Gastrocnemius medialis (tissue), 4 donors: ENCODE measurements around the gene RAET1L. TPM values are rescaled to one million over a fixed set of nuclear protein-coding genes. Genes with fewer than 3 reads are reported as not detected.
"Not testable (repeated sequence)": the region's sequence is repeated elsewhere in the genome, so short reads cannot be mapped to it uniquely, and the experiment has no call there.

Experiments
- ATAC-seq, 2 donors: fragments of 150-250 bp; one replicate each; pipeline ENCODE4 v1.9.1; 2016
- DNase-seq, 2 donors: peaks; one replicate each; pipeline ENCODE4 v3.0.0-alpha.2; 2019
- H3K27ac ChIP-seq, 4 donors: fragments of 200-600 bp; sonication (generic); 1 replicate in 1 of 4; 2 replicates in 3 of 4; pipeline ENCODE4 v1.5.1; 2016 to 2018; ENCODE audit warnings: mild to moderate bottlenecking in 2 of 4, moderate library complexity in 1 of 4
- H3K27me3 ChIP-seq, 3 donors: fragments of 200-600 bp; sonication (generic) in 2 of 3; 1 replicate in 1 of 3; 2 replicates in 2 of 3; pipeline versions ENCODE4 v1.5.1 to v1.6.0; 2016 to 2019; ENCODE audit warnings: mild to moderate bottlenecking in 1 of 3, moderate library complexity in 1 of 3
- H3K36me3 ChIP-seq, 2 donors: fragments of 200-600 bp; sonication (generic) in 1 of 2; one replicate each; pipeline ENCODE4 v1.5.1; 2017 to 2018
- H3K4me1 ChIP-seq, 2 donors: fragments of 200-600 bp; sonication (generic) in 1 of 2; one replicate each; pipeline ENCODE4 v1.5.1; 2016 to 2017; ENCODE audit warnings: mild to moderate bottlenecking in 2 of 2
- H3K4me3 ChIP-seq, 4 donors: fragments of 200-600 bp; sonication (generic) in 3 of 4; 1 replicate in 1 of 4; 2 replicates in 3 of 4; pipeline ENCODE4 v1.5.1; 2016 to 2019; ENCODE audit warnings: mild to moderate bottlenecking in 2 of 4
- H3K9me3 ChIP-seq, 3 donors: fragments of 200-600 bp; sonication (generic) in 2 of 3; 1 replicate in 1 of 3; 2 replicates in 2 of 3; pipeline ENCODE4 v1.5.1; 2016 to 2019
- POLR2A ChIP-seq, 2 donors: fragments of 450-650 bp; IDR thresholded peaks; one replicate each; pipeline ENCODE4 v1.6.1; 2017; ENCODE audit warnings: antibody characterized with exemption in 2 of 2, mild to moderate bottlenecking in 2 of 2, moderate library complexity in 2 of 2
- in situ Hi-C, 4 donors: fragments of 200-750 bp; cut with MboI; loops; one replicate each; pipeline versions ENCODE4 v1.15.0 to v1.8.0; 2017; ENCODE audit warnings: low sequenced_read_pairs in 4 of 4
- intact Hi-C: fragments of 100-400 bp; cut with DNase I; formaldehyde crosslinking; loops from one replicate; pipeline ENCODE4 v1.15.1; 2023; ENCODE audit warnings: low total_unique reads
- total RNA-seq, 4 donors: library from RNA; depleted of rRNA; stranded (reverse); fragments of >200 nt; gene quantifications; one replicate each; pipeline versions ENCODE4 v1.1.0 to v1.2.3, GENCODE V29; 2016
- TF ChIP-seq, protein P1 (sequence below), 5 experiments: fragments of 450-650 bp in 3 of 5; fragments of 200-600 bp in 2 of 5; sonication (generic) in 2 of 5; IDR thresholded peaks in 4 of 5; conservative IDR thresholded peaks in 1 of 5; 1 replicate in 4 of 5; 2 replicates in 1 of 5; pipeline ENCODE4 v1.5.1; 2016 to 2019; ENCODE audit warnings: antibody characterized with exemption in 5 of 5, mild to moderate bottlenecking in 3 of 5, moderate library complexity in 3 of 5

The RAET1L gene
- total RNA-seq, 4 donors from 2014 or later: not detected

DNA sequence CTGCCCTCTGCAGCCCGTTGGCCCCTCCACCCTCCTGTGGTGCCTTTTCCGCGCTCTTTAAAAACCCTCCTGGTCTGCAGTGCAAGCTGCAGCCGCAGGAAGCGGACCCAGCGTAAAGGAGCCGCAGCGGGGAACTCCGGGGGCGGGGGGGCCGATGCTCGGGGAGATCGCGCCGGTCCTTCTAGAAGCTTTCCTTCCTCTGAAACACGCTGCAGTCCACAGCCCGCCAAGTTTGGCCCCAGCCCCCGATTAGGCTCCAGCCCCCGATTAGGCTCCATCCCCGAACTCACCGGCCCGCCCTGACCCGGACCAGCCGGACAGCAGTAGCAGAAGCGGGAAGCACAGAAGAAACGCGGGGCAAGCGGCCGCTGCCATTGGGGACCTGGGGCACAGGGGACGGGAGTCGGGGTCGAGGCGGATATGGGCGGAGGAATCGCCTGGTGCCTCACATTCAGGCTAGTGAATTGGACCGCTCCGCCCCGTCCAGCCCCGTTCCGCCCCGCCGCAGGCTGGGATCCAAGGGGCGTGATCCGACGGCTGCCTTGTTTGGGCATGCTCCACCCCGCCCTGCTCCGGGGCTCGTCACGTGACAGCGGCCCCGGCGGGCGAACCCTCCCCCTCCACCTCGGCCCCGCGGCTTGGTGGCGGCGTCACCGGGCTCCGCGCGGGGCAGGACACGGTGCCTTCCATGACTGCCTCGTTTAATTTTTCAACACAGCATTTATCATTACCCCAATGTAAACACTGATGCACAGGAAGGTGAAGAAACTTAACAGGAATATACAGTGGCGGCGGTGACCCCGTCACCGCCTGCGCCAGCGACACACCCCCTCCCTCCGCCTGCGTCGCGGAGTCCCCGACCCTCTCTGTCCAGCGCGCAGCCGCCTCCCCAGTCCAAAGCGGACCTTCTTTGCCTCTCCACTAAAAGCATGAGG, 20.3 kb downstream of the RAET1L start:
- Histone ChIP-seq H3K27me3 (peaks cover 14 to 31% (median 16%) of the 10 kb centered on the region in 3 donors), H3K4me3 (peak overlapping the region; percentile 59 to 74 (median 71)), H3K36me3 (no peaks in the 10 kb centered on the region), H3K27ac (no peak overlapping the region), H3K4me1 (peaks cover 3 to 7% of the 10 kb centered on the region in 2 donors), H3K9me3 (no peaks in the 10 kb centered on the region)
- in situ Hi-C loops (loop anchor here in 1 of 4 donors (25.0 kb wide), 1 partner anchor 168 kb away; no protein-coding TSS in a partner anchor), intact Hi-C loops (no loop called here)
- ATAC-seq (peak; percentile 89 to 93), DNase-seq (peak; percentile 82 to 85)
- TF ChIP-seq, protein P1, sequence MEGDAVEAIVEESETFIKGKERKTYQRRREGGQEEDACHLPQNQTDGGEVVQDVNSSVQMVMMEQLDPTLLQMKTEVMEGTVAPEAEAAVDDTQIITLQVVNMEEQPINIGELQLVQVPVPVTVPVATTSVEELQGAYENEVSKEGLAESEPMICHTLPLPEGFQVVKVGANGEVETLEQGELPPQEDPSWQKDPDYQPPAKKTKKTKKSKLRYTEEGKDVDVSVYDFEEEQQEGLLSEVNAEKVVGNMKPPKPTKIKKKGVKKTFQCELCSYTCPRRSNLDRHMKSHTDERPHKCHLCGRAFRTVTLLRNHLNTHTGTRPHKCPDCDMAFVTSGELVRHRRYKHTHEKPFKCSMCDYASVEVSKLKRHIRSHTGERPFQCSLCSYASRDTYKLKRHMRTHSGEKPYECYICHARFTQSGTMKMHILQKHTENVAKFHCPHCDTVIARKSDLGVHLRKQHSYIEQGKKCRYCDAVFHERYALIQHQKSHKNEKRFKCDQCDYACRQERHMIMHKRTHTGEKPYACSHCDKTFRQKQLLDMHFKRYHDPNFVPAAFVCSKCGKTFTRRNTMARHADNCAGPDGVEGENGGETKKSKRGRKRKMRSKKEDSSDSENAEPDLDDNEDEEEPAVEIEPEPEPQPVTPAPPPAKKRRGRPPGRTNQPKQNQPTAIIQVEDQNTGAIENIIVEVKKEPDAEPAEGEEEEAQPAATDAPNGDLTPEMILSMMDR (IDR thresholded peaks at IDR 0.05 in 4 of 5, conservative IDR thresholded peaks at IDR 0.05 in 1 of 5): peak in 1 of 5 experiments; percentile 30
- TF ChIP-seq POLR2A (IDR thresholded peaks at IDR 0.05): no peak

DNA sequence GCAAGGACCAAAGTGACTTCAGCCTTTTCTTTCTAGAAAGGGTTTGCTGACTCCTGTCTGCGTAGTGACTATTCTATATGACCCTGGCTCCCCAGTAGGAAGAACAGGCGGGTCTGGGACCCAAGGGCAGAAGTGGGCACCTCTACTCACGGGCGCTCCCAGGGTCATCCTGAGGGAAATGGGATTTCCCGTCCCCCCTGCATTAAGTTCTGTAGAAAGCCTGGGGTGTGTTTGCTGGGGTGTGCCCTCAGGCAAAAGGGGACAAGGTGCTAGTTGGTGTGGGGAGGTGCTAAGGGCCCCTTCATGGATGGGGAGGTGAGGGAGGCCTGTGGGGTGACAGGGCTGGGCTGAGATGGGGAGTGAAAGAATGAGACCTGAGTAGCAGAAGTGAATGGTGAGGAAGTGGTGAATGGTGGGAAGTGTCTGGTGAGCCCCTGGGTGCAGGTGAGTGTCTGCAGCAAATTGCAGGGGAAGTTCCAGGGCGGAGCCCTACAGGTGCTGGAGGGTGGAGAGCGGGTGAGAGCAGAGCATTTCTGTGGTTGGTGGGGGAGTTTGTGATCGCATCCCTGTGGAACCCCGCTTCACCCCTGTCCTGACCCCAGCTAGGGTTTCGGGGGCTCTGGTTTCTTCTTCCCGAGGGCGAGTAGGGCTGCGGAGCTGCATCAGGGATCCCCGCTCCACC, 21.1 kb downstream of the RAET1L start:
- ATAC-seq: no peak
- TF ChIP-seq POLR2A (IDR thresholded peaks at IDR 0.05): no peak
- TF ChIP-seq, protein P1 (IDR thresholded peaks at IDR 0.05 in 4 of 5, conservative IDR thresholded peaks at IDR 0.05 in 1 of 5): no peak
- in situ Hi-C loops: loop anchor here in 1 of 4 donors (25.0 kb wide), 1 partner anchor 167 kb away; no protein-coding TSS in a partner anchor
- peaks cover 14 to 29% (median 15%) of the 10 kb centered on the region in 3 donors for H3K27me3 ChIP-seq
- DNase-seq: no peak
- H3K27ac ChIP-seq: no peak overlapping the region
- no peaks in the 10 kb centered on the region for H3K9me3 ChIP-seq
- no peaks in the 10 kb centered on the region for H3K36me3 ChIP-seq
- H3K4me3 ChIP-seq: peak overlapping the region; percentile 59 to 74 (median 71)
- intact Hi-C loops: no loop called here
- peaks cover 3 to 7% of the 10 kb centered on the region in 2 donors for H3K4me1 ChIP-seq

DNA sequence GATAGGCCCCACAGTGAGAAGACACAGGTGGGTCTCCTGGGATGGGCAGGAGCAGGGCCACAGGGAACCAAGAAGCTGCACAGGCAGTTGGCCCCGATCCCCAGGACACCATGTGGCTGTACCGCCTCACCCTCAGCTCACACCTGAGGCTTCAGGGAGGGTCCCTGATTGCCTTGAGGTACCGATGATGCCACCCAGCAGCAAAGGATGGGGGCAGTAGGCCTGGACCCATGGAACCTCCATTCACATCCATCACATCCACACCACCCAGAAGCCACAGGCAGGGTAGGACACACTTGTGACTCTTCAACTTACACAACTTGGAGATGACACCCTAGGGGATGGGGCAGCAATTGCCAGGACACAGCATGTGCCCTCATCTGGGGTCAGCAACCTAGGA, 21.7 kb downstream of the RAET1L start:
- DNase-seq, H3K36me3 ChIP-seq, ATAC-seq, H3K4me3 ChIP-seq, H3K9me3 ChIP-seq, intact Hi-C loops, H3K4me1 ChIP-seq, H3K27ac ChIP-seq: not testable (repeated sequence)
- in situ Hi-C loops: loop anchor here in 1 of 4 donors (25.0 kb wide), 1 partner anchor 166 kb away; no protein-coding TSS in a partner anchor
- peaks cover 12 to 29% (median 15%) of the 10 kb centered on the region in 3 donors for H3K27me3 ChIP-seq

DNA sequence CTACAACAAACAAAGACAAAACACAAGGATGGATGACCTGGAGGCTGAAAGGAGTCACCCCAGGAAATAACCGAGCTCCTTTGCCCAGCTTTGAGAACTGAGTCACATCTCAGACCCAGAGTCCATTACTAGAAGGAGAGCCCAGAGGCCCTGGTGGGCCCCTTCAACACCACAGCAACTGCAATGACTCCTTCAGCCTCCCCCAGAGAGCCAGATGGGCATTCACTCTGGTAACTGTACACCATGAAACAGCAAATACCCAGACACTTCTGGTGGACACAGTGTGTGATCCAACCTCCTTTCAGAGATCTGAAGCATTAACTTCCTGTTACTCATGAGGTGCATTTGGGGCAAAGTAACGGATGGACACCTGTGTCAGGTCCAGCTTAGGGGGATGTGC, 22.6 kb downstream of the RAET1L start:
- no peak overlapping the region for H3K27ac ChIP-seq

More for the DNA sequence above, 22.6 kb downstream of the RAET1L start:
- Histone ChIP-seq H3K36me3 (no peaks in the 10 kb centered on the region), H3K27me3 (peaks cover 7 to 27% (median 20%) of the 10 kb centered on the region in 3 donors), H3K4me1 (peaks cover 3 to 7% of the 10 kb centered on the region in 2 donors), H3K9me3 (no peaks in the 10 kb centered on the region), H3K4me3 (no peak overlapping the region)
- no peak for TF ChIP-seq POLR2A (IDR thresholded peaks at IDR 0.05)
- TF ChIP-seq, protein P1 (IDR thresholded peaks at IDR 0.05 in 4 of 5, conservative IDR thresholded peaks at IDR 0.05 in 1 of 5): no peak
- ATAC-seq: no peak
- DNase-seq: no peak
- intact Hi-C loops (no loop called here), in situ Hi-C loops (loop anchor here in 1 of 4 donors (25.0 kb wide), 1 partner anchor 165 kb away; no protein-coding TSS in a partner anchor)
